SW 1271 (cell line): ENCODE data around the gene TMEM243.
A peak's percentile ranks its signal among the peaks of the same experiment; 100 is the strongest.
"Not testable (repeated sequence)": the region's sequence is repeated elsewhere in the genome, so short reads cannot be mapped to it uniquely, and the experiment has no call there.

Source experiments
- DNase-seq, 2 experiments: peaks; one replicate each; lab custom pipeline; 2025; lab: John Stamatoyannopoulos, UW

TMEM243 gene, protein sequence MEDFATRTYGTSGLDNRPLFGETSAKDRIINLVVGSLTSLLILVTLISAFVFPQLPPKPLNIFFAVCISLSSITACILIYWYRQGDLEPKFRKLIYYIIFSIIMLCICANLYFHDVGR

DNA sequence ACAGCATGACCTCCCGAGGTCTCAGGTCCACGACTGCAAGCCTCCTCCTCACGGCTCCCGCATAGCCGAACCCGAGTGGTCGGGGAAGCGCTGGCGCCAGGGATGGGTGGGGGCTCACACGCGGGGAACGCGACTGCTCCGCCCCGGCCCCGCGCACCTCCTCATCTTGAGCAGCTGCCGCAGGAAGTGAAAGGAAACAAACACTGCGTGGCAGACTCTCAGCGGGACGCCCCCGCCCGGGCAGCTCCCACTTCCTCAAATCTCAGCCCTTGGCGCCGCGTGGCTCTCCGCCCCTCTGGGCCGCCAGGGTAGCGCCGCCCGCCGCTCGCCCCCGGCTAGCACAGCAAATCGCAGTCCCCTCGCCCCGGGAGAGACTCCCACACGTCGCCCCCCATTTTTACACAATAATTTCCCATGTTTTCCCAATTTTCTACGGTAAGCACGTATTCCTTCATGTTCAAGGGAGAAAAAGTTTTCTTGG lies at the start of gene TMEM243:
TSS of gene TMEM243 (minus strand) at position 188 of the 481 bp plus-strand sequence. CDS start 229 bp downstream, outside the sequence.
- peak in 1 of 2 experiments; percentile 56 for DNase-seq

DNA sequence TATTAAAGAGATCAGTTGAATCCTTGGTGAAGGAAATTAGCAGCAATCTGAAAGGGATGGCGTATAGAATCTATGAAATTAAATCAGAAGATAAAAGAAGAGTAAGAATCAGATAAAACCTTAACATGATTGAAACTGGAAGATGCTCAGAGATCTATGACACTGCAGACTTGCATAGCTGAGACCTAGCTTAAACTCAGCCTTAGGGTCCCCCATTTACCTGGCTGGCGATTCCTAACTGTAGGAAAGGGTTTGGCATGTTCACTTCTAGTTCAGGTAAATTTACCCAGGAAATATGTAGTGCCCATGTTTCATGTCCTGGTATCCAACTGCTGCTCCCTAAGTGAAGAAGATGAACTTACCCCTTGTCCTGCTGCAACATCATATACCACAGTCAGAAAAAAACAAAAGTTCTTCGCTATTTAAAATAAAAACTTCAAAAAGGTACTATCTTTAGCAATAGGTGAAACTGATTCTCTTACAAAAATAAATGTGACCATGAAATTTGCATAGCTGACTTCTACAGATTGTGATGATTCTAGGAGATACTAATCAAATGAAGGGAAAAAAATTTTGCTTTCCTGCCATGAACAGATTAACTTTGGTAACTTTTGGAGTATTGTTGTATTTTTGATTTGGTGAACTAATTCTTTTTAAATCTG lies 47.8 kb upstream of the TMEM243 start:
- DNase-seq: no peak

DNA sequence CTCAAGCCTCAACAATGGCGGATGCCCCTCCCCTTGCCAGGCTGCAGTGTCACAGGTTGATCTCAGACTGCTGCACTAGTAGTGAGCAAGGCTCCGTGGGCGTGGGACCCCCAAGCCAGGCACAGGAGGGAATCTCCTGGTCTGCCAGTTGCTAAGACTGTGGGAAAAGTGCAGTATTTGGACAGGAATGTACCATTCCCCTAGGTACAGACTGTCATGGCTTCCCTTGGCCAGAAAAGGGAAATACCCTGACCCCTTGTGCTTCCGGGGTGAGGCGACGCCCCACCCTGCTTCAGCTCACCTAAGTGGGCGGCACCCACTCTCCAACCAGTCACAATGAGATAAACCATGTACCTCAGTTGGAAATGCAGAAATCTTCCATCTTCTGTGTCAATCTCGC lies 44.0 kb upstream of the TMEM243 start:
- DNase-seq: no peak

DNA sequence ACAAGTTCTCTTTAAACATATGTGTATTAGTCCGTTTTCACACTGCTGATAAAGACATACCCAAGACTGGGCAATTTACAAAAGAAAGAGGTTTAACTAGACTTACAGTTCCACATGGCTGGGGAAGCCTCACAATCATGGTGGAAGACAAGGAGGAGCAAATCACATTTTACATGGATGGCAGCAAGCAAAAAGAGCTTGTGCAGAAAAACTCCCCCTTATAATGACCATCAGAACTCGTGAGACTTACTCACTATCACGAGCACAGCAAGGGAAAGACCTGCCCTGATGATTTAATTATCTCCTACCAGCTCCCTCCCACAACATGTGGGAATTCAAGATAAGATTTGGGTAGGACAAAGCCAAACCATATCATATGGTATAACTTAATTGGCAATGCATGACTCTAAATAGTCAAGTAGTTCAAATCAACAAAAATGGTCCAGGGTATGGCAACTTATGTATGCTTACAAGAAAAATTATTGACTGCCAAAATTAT lies 34.1 kb upstream of the TMEM243 start:
- DNase-seq: no peak

DNA sequence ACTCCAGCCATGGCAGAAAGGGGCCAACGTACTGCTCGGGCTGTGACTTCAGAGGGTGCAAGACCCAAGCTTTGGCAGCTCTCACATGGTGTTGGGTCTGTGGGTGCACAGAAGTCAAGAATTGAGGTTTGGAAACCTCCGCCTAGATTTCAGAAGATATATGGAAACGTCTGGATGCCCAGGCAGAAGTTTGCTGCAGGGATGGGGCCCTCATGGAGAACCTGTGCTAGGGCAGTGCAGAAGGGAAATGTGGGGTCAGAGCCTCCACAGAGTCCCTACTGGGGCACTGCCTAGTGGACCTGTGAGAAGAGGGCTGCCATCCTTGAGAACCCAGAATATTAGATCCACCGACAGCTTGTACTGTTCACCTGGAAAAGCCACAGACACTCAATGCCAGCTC lies 26.1 kb upstream of the TMEM243 start:
- DNase-seq: not testable (repeated sequence)

DNA sequence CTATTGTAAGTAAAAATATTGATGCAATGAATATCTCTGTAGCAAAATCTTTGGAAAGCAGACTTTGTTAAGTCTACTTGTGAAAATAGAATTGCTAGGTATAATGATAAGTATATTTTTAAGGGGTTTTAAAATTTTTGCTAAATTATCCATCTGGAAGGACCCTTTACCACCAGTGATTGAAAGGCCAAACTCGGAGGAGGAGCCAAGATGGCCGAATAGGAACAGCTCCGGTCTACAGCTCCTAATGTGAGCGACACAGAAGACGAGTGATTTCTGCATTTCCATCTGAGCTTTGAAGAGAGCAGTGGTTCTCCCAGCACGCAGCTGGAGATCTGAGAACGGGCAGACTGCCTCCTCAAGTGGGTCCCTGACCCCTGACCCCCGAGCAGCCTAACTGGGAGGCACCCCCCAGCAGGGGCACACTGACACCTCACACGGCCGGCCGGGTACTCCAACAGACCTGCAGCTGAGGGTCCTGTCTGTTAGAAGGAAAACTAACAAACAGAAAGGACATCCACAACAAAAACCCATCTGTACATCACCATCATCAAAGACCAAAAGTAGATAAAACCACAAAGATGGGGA lies 19.0 kb upstream of the TMEM243 start:
- DNase-seq: not testable (repeated sequence)

DNA sequence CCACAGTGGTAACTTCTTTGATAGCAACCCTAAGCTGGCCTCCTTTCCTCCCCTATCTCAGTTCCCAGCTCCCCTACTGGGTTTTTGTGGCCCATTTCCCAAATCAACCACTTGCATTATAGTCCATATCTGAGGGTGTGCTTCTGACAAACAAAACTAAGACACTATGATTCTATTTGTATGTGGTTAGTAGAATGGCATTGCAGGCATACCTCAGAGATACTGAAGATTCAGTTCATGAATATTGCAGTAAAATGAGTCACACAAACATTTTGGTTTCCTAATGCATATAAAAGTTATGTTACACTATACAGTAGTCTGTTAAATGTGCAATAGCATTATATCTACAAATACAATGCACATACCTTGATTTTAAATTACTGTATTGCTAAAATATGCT lies 15.4 kb upstream of the TMEM243 start:
- DNase-seq: no peak

DNA sequence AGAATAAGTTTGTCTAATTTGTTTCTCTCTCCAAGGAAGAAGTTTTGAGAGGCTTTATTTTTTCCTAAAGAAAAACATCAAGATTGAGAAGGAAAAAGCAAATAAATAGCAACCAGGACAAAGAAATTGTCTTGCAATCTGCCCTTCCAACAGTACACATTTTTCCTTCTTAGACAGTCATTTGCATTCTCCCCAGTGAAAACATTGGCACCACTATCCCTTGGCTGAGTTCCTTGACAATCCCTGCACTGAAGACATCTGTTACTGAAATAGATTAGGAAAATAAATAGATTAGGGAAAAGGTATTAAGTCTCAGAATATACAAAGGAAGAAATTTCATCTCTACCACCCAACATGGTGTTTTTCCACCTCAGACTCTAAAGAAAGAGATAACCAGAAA lies 12.2 kb upstream of the TMEM243 start:
- DNase-seq: no peak

DNA sequence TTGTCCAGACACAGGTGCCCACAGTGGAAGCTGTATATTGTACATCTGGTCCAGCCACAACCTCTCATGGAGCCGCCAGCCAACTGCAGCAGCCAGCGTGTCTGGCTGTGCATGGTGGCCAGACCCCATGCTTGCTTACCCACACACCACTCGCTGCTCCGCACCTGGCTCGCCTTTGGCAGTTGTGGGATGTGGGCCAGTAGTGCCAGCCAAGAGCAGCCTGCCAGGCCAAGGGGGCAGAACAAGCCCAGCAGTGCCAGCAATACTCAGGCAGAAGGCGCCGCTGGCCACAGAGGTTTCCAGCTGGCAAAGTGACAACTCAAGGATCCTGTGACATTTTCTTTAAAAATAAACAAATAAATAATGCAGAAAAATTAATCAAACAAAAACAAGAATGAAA lies 11.7 kb upstream of the TMEM243 start:
- no peak for DNase-seq

DNA sequence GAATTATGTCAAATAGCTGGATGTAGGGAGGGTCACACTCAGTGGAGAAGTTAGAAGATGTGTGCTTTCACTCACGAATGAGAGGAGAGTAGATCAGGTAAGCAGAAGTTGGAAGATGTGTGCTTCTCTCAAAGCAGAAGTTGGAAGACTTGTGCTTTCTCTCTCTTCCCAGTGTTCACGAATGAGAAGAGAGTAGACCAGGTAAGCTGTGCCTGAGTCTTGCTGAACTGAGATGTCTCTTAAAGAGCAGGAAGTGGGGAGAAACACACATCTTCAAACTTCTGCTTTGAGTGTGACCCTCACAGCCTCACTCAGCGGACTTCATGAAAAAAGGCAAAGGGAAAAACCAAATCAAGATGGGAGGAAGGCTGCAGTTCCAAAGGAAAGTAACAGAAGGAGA lies 7.0 kb upstream of the TMEM243 start:
- no peak for DNase-seq

DNA sequence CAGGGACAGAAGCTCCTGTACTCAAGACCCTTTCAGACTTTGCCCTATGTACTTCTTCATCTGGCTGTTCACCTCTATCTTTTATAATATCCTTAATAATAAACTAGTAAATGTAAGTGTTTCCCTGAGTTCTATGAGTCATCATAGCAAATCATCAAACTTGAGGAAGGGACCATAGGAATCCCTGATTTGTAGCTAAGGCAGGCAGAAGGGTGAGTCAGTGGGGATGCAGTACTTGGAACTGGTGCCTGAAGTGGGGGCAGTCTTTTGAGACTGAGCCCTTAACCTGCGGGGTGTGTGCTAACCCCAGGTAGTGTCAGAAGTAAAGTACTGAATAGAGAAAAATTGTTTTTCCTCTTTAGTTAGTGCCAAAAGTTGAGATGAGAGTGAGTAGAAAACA lies 6.2 kb upstream of the TMEM243 start:
- DNase-seq: no peak

DNA sequence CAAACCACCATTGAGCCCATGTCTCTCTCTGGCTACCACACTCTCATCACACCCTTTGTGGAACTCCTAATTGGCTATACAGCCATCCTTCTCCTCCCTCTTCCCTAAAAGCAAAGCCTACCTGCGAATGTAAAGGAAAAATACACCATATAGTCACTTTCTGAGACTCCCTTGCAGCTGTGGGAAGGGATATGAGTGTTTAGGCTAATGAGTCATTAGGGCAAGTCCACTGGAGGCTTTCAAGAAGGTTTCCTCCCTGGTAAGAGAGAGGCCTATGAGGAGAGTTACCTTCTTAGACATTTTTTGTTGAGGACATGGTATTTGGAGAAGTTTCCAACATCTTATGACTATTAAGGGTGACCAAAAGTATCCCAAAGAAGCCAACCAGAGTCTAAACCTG lies 4.1 kb upstream of the TMEM243 start:
- DNase-seq: no peak

DNA sequence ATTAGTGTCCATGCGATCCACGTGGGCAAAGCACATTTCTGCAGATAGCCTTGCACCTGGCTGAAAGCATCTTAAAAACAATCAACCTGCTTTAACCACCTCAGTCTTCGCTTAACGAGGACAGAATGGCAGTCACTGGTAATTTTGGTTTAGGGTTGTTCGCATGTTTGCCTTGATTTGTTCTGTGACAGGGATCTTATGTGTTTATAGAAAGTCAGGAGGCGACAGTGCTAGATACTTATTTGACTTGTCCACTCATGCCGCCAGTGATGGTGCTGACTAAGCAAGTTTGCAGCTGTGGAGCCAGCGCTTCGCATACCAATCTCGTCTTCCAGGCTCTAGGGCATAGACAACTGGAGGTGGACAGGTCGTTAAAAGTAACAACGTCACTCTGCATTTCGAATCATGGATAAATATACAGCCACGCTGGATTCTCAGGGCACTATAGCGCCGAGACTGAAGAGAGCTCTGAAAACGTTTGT lies 1.2 kb upstream of the TMEM243 start:
- DNase-seq: no peak

DNA sequence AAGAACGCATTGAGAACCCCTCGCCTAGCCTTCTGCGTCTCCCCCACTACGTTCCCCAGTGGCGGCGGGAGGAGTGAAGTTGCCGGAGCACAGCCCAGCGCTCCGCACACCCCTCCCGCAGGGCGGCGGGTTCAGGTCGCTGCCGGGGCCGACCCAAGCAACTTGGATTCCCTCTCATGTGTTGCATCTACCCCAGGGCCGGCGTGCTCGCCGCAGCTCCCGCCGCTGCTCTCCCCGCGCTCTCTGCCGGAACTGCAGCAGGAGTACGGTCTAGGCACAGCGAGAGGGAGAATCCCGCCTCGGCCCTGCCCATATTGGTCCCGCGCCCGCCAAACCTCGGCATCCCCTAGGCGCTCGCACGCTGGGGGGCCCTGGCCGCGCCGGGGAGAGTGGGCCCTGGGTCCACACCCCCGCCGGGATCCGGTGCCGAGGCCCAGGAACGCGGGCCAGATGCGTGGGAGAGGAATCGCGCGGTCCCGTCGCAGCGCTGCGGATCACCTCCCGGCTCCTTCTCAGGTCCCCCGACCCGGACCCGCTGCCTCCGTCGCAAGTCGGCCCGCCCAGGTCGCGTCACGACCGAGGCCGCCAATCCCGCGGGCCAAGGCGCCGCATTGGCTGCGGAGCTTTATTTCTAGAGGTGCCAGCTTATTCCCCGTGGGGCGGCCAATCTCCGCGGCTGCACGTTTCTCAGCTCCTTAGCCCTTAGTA lies 648 bp upstream of the TMEM243 start:
- peak; percentile 42 to 60 for DNase-seq

DNA sequence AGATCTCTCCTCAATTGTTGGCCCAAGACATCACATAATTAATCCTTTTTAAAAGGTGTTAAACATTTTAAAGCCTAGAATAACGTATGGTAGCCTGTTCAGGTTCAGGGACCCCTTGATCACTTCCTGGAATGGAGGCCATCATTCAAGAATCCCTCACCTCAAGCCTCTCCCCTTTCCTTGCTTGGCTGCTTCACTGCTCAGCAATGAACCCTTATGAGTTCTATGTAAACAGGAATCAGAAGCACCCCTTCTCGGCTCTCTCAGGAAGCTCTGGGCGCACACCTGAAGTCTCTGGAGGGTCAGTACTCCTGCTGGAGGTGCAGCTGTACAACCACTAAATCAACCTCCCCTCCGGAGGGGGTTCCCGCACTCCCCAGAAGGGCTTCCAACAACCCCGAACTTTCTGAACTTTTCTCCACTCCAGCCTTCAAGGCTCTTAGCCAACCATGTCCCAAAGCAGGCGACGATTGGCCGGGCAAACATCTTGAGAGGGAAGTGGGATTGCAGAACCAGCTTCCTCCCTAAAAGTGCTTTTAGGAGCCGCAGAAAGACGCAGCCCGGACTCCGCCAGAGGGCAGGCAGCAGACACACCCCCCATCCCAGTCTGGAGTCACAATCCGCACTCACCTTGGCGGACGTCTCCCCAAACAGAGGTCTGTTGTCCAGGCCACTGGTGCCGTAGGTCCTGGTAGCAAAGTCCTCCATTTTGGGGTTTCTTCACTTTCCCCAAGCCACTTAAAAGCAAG lies 562 bp downstream of the TMEM243 start:
- peak in 1 of 2 experiments; percentile 43 for DNase-seq

DNA sequence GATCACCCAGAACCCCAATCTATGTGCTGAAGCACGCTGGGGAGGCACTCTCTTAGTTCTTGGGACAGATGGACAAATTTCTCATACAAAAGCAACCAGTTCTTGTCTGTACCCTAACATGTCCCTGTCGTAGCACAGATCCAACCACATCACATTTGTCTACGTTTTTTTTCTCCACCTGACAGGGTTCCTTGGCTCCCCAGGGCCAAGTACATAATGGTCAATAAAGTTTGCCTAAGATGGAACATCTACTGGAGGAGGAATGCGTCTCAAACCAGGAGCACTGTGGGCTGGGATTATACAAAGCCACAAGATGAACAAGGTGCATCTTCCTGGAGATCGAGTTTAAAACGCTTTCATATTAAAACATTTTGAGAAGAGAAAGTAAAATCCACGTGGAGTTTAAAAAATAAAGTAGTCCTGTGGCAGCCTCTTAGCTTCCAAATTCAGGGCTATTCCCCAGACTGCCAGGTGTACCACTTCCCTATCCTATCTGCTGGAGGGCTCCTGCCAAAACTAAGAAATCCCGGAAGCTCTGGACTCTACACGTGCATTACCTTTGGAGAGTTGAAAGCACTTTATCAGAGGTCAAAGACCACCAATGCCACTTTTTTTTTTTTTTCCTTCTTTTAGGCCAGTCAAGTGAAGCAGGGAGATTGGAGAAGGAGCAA lies 1.4 kb downstream of the TMEM243 start:
- DNase-seq: no peak

DNA sequence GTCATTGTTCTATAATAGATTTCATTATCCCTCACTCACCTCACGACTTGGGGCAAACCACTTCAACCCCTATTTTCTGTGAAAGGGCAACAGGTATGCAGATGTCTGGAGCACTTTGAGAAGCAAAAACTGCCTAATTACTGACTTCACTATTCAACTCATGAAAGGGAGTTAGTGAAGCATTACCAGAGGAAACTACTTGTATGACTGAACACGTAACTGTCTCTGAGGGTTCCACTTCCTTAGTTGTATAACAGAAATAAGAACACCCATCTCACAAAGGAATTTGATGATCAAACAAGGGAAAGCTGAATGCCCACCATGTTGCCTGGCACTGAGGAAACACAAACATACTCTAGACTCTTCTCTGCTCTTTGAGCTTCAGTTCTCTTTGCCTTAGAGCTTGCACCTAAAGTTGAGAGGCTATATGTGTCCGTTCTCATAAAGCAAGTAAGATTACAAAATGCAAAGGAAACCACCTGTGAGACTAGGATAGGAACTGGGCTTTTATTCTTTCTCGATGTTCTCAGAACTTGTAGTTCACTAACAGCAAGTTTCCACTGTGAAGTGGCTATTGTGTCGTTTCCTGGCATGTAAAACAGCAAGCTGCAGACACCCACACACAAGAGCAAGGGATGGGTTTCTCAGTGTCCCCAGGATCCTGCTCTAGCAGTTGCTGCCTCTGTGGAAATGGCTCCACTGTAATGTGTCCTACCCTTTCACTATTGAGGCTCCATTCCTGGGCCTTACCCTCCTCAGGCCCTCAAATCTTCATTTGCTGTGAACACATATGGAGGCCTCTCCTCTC lies 2.6 kb downstream of the TMEM243 start:
- no peak for DNase-seq

DNA sequence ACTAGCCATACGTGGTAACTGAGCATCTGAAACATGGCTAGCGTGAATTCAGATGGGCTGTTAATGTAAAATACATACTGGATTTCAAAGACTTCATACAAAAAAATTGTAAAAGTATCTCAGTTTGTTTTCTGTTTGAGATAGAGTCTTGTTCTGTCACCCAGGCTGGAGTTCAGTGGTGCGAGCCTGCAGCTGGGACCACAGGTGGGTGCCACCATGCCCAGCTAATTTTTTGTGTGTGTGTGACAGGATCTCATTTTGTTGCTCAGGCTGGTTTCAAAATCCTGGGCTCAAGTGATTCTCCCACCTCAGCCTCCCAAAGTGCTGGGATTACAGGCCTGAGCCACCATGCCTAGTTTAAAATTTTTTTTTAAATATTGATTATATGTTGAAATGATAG lies 4.5 kb downstream of the TMEM243 start:
- DNase-seq: no peak

DNA sequence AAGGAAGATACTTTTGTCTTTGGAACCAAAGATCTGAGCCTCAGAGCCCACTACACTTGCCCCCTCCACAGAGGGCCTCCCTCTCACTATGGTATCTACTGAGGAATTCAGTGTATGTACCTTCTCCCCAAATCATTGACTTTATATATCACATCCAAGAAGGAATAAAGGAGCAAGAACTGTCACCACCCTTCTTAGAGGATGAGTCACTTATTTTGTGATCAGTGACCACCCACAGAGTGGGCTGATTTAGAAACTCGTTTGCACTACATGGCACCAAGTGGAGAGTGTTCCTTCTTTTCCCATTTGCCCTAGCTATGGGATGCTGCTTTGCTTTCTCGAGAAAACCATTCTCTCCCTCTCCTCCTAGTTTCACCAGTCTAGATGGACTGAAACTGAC lies 5.7 kb downstream of the TMEM243 start:
- no peak for DNase-seq

DNA sequence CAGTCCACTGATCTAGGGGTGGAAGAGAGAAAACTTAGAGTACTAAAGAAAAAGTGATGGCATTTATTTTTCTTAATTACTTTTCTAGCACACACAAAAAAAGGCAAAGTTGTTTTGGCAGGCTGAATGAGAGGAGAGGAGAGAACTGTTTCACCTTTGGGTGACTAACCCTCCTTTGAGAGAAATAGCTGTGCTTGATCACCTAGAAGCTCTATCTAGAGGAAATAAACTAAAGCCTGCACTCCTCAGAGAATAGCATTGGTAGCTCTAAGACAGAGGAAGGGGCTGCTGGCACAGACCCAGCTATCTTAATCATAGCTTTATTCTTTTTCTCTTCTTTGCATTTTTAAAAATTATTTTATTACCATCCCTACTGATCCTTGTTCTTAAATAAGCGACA lies 6.3 kb downstream of the TMEM243 start:
- no peak for DNase-seq
